Peyer's patch (tissue), 4 donors: Measurements from ENCODE around the gene DHRS3.

ENCODE experiments used
- POLR2A ChIP-seq, 2 donors: fragments of 450-650 bp; IDR thresholded peaks; one replicate each; pipeline ENCODE4 v1.5.1; 2017; ENCODE audit warnings: antibody characterized with exemption in 2 of 2, mild to moderate bottlenecking in 2 of 2, moderate library complexity in 2 of 2
- TF ChIP-seq, protein P1 (sequence below), 6 experiments: fragments of 450-650 bp in 4 of 6; fragments of 200-600 bp in 2 of 6; sonication (generic) in 1 of 6; IDR thresholded peaks; one replicate each; pipeline ENCODE4 v1.5.1; 2017 to 2019; ENCODE audit warnings: antibody characterized with exemption in 6 of 6, mild to moderate bottlenecking in 3 of 6, moderate library complexity in 1 of 6

DNA sequence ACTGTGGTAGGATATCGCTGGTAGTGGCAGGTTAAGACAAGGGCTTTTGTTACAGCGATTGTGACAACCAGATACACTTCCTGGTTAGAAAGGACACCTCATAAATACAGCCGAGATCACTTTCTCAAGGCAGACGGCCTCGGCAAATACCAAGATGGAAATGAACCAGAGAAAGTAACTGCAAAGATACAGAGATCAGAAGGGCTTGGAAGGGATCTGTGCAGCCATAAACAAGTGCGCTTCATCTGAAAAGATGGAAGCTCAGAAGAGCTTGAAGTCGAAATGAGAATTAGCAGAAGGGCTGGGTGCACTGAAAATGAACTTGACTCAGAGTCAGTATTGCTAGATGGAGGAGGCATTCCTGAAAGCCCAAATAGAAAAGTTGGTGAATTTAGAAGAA lies 7.1 kb downstream of the DHRS3 start:
- TF ChIP-seq, protein P1, sequence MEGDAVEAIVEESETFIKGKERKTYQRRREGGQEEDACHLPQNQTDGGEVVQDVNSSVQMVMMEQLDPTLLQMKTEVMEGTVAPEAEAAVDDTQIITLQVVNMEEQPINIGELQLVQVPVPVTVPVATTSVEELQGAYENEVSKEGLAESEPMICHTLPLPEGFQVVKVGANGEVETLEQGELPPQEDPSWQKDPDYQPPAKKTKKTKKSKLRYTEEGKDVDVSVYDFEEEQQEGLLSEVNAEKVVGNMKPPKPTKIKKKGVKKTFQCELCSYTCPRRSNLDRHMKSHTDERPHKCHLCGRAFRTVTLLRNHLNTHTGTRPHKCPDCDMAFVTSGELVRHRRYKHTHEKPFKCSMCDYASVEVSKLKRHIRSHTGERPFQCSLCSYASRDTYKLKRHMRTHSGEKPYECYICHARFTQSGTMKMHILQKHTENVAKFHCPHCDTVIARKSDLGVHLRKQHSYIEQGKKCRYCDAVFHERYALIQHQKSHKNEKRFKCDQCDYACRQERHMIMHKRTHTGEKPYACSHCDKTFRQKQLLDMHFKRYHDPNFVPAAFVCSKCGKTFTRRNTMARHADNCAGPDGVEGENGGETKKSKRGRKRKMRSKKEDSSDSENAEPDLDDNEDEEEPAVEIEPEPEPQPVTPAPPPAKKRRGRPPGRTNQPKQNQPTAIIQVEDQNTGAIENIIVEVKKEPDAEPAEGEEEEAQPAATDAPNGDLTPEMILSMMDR (IDR thresholded peaks at IDR 0.05) = no peak
- TF ChIP-seq POLR2A (IDR thresholded peaks at IDR 0.05) = no peak
